B cell (primary cell): Measurements from ENCODE around the gene OR9Q1. TPM values are rescaled to one million over a fixed set of nuclear protein-coding genes. Genes with fewer than 3 reads are reported as not detected.

ENCODE experiments used
- ATAC-seq: fragments of 200-7000 bp; cut with Tn5 transposase; one replicate; pipeline ENCODE4 v1.10.0; 2021; ENCODE audit warnings: low read depth, mild to moderate bottlenecking, moderate number of reproducible peaks, moderate library complexity
- CTCF ChIA-PET: fragments of 350-600 bp; sonication (Branson Sonifier 250); formaldehyde crosslinking; loops from one replicate; lab custom pipeline; 2021; ENCODE audit warnings: antibody characterized with exemption, inconsistent platforms; lab: Charles Lee
- POLR2A ChIA-PET: fragments of 350-600 bp; sonication (Branson Sonifier 250); formaldehyde crosslinking; loops from one replicate; lab custom pipeline; 2021; ENCODE audit warnings: antibody characterized with exemption; lab: Charles Lee
- DNase-seq: peaks from one replicate; pipeline ENCODE4 v3.0.0; 2013
- H2AFZ ChIP-seq: 2 replicates; pipeline ENCODE4 v1.6.1; 2012; ENCODE audit warnings: mild to moderate bottlenecking, low read depth, low read length; ENCODE audit not compliant: insufficient read depth, poor library complexity, severe bottlenecking
- H3K27ac ChIP-seq, 2 donors: 1 replicate in 1 of 2; 2 replicates in 1 of 2; pipeline ENCODE4 v1.5.1; 2012 to 2013; ENCODE audit warnings: low read length in 2 of 2, mild to moderate bottlenecking in 2 of 2, moderate library complexity in 1 of 2
- H3K27me3 ChIP-seq, 4 experiments: fragments of 200-600 bp in 1 of 4; sonication (generic) in 1 of 4; replicated peaks in 1 of 4; 1 replicate in 2 of 4; 2 replicates in 2 of 4; pipeline versions ENCODE4 v1.6.1 to v1.7.0; 2013 to 2016; ENCODE audit warnings: low read length in 3 of 4, mild to moderate bottlenecking in 2 of 4, mixed read lengths in 1 of 4, moderate library complexity in 1 of 4; ENCODE audit not compliant: insufficient read depth in 4 of 4, control insufficient read depth in 3 of 4; ENCODE audit errors: control extremely low read depth in 1 of 4
- H3K36me3 ChIP-seq, 2 experiments: replicated peaks in 1 of 2; 1 replicate in 1 of 2; 2 replicates in 1 of 2; pipeline versions ENCODE4 v1.6.1 to v1.7.1; 2013; ENCODE audit warnings: low read length in 1 of 2; ENCODE audit not compliant: insufficient read depth in 2 of 2, control insufficient read depth in 1 of 2; ENCODE audit errors: control extremely low read depth in 1 of 2, extremely low read depth in 1 of 2
- H3K4me1 ChIP-seq, 2 donors: fragments of 200-600 bp in 1 of 2; sonication (generic) in 1 of 2; 1 replicate in 1 of 2; 2 replicates in 1 of 2; pipeline versions ENCODE4 v1.5.1 to v1.6.1; 2013 to 2017; ENCODE audit warnings: low read length in 2 of 2; ENCODE audit not compliant: control insufficient read depth in 2 of 2, insufficient read depth in 2 of 2
- H3K4me2 ChIP-seq: replicated peaks from 2 replicates; pipeline ENCODE3; 2012; ENCODE audit warnings: mild to moderate bottlenecking, low read depth, low read length; ENCODE audit not compliant: poor library complexity, severe bottlenecking
- H3K4me3 ChIP-seq, 5 experiments: fragments of 200-600 bp in 1 of 5; sonication (generic) in 1 of 5; 1 replicate in 3 of 5; 2 replicates in 2 of 5; pipeline versions ENCODE4 v1.5.1 to v1.7.0; 2011 to 2016; ENCODE audit warnings: low read length in 4 of 5, mild to moderate bottlenecking in 4 of 5, low read depth in 2 of 5, control low read depth in 1 of 5, moderate library complexity in 1 of 5; ENCODE audit not compliant: insufficient read depth in 1 of 5; ENCODE audit errors: control extremely low read depth in 1 of 5, extremely low read depth in 1 of 5
- H3K79me2 ChIP-seq: fragments of 200-600 bp; sonication (generic); one replicate; pipeline ENCODE4 v1.6.0; 2016; ENCODE audit warnings: low read length; ENCODE audit not compliant: control insufficient read depth, insufficient read depth
- H3K9ac ChIP-seq: fragments of 200-600 bp; sonication (generic); 2 replicates; pipeline ENCODE4 v1.6.1; 2017; ENCODE audit warnings: mild to moderate bottlenecking, low read length, moderate library complexity
- H3K9me3 ChIP-seq, 3 donors: one replicate each; pipeline versions ENCODE4 v1.6.1 to v1.7.1; 2013; ENCODE audit warnings: low read length in 2 of 3; ENCODE audit not compliant: control insufficient read depth in 2 of 3, insufficient read depth in 1 of 3; ENCODE audit errors: control extremely low read depth in 1 of 3
- H4K20me1 ChIP-seq: 2 replicates; pipeline ENCODE4 v1.6.0; 2012; ENCODE audit warnings: mild to moderate bottlenecking, low read length; ENCODE audit not compliant: insufficient read depth, control insufficient read depth, poor library complexity, severe bottlenecking
- H3K27ac Mint-ChIP-seq: one replicate; pipeline ENCODE4 v1.8.0; 2021; ENCODE audit warnings: mixed read lengths
- H3K27me3 Mint-ChIP-seq: one replicate; pipeline ENCODE4 v1.8.0; 2021; ENCODE audit warnings: mixed read lengths
- H3K4me1 Mint-ChIP-seq: one replicate; pipeline ENCODE4 v1.8.0; 2021; ENCODE audit warnings: mixed read lengths
- H3K4me3 Mint-ChIP-seq: one replicate; pipeline ENCODE4 v1.8.0; 2021; ENCODE audit warnings: mixed read lengths
- H3K9me3 Mint-ChIP-seq: one replicate; pipeline ENCODE4 v1.8.0; 2022; ENCODE audit warnings: mixed read lengths; ENCODE audit not compliant: insufficient read depth
- CTCF ChIP-seq: fragments of 200-600 bp; IDR thresholded peaks from one replicate; pipeline ENCODE4 v1.8.0; 2022; ENCODE audit warnings: antibody characterized with exemption, mild to moderate bottlenecking
- EZH2 ChIP-seq: IDR thresholded peaks from 2 replicates; pipeline ENCODE4 v1.6.1; 2012; ENCODE audit warnings: borderline replicate concordance, low read depth, mild to moderate bottlenecking, moderate library complexity, low read length; ENCODE audit not compliant: insufficient read depth, poor library complexity, severe bottlenecking
- WGBS: methylation state at CpG from one replicate; pipeline ENCODE4 v1.1.5; 2013; ENCODE audit warnings: missing lambda C conversion rate; ENCODE audit not compliant: insufficient coverage; 5-methylcytosine and 5-hydroxymethylcytosine counted together
- intact Hi-C: fragments of 100-400 bp; cut with micrococcal nuclease; formaldehyde crosslinking; loops from one replicate; pipeline ENCODE4 v1.10.0; 2022
- polyA plus RNA-seq: library from polyadenylated mRNA; depleted of rRNA; stranded (reverse); fragments of >200 nt; gene quantifications from 2 replicates; pipeline ENCODE4 v1.2.3, GENCODE V29; 2012
- total RNA-seq, 2 donors: library from RNA; stranded (reverse); fragments of 120-200 nt in 1 of 2; gene quantifications; 1 replicate in 1 of 2; 2 replicates in 1 of 2; pipeline versions ENCODE4 v1.2.3 to v1.2.4, GENCODE V29; 2013 to 2022

The OR9Q1 gene
- total and polyA plus RNA-seq, 2 donors (not counting 1 experiment from before 2014, with no cell fraction given): not detected

GRCh38 chr11:58011771-58012170 lies 11.9 kb upstream of the OR9Q1 start:
- Histone ChIP-seq H3K27ac (no peak overlapping the region), H3K9me3 (no peaks in the 10 kb centered on the region), H3K36me3 (no peaks in the 10 kb centered on the region), H3K9ac (no peak overlapping the region), H3K4me3 (no peak overlapping the region), H2AFZ (no peak overlapping the region), H3K4me1 (no peaks in the 10 kb centered on the region), H3K79me2 (no peaks in the 10 kb centered on the region), H3K4me2 (no peak overlapping the region), H4K20me1 (no peaks in the 10 kb centered on the region), H3K27me3 (no peaks in the 10 kb centered on the region)
- ATAC-seq: no peak
- Mint-ChIP-seq H3K27ac (no peak overlapping the region), H3K4me3 (no peak overlapping the region), H3K27me3 (peaks cover 4% of the 10 kb centered on the region), H3K9me3 (no peaks in the 10 kb centered on the region), H3K4me1 (no peaks in the 10 kb centered on the region)
- TF ChIP-seq EZH2 (no peak), CTCF (no peak)
- ChIA-PET CTCF (no interaction called here), POLR2A (no interaction called here)
- DNase-seq: no peak
- WGBS: 62% methylated on average over 3 of the region's 6 CpGs
- intact Hi-C loops: no loop called here

- Mint-ChIP-seq H3K27me3 (peaks cover 13% of the 10 kb centered on the region), H3K9me3 (no peaks in the 10 kb centered on the region), H3K4me3 (no peak overlapping the region), H3K4me1 (no peaks in the 10 kb centered on the region), H3K27ac (no peak overlapping the region)
- Histone ChIP-seq H3K4me2 (no peak overlapping the region), H3K27me3 (no peaks in the 10 kb centered on the region), H3K79me2 (no peaks in the 10 kb centered on the region), H2AFZ (no peak overlapping the region), H3K9ac (no peak overlapping the region), H3K4me3 (no peak overlapping the region), H3K36me3 (no peaks in the 10 kb centered on the region), H3K27ac (no peak overlapping the region), H4K20me1 (no peaks in the 10 kb centered on the region), H3K9me3 (peaks cover 0 to 2% (median 0%) of the 10 kb centered on the region in 3 donors), H3K4me1 (no peaks in the 10 kb centered on the region)
- WGBS: 63% methylated on average over 3 of the region's 8 CpGs
- DNase-seq (no peak), ATAC-seq (no peak)
- POLR2A ChIA-PET: no interaction called here
- TF ChIP-seq CTCF (no peak), EZH2 (no peak)
- intact Hi-C loops: no loop called here
- CTCF ChIA-PET: no interaction called here
These were observed 965 bp downstream of the OR9Q1 start for GRCh38 chr11:58024601-58025091.
